ELR (cell line): ENCODE data around the gene MGMT.

Experiments
- DNase-seq: peaks from one replicate; pipeline ENCODE4 v3.0.0-alpha.2; 2015; ENCODE audit warnings: low read depth

MGMT gene

DNA sequence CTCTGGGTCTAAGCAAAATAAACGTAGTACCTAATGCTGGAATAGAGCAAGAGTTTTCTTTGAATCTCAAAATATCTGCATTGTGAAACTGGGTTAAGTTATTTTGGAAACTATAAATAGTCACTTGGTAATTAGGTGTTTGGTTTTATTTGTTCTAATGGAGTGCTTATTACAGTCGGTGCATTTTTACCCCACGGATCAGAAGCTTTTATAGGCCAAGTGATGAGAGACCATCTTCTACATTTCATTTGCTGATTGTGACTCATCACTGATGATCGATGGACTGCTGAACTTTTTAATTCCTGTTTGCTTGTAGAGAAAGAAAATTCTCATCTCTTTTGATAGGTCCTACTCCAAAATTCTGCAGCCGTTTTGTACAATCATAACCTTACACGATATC lies 28.2 kb downstream of the MGMT start:
- DNase-seq: no peak

- DNase-seq: no peak
Measured at GRCh38 chr10:129495698-129496097, 28.7 kb downstream of the MGMT start.

GRCh38 chr10:129497013-129497412 lies 30.0 kb downstream of the MGMT start:
- no peak for DNase-seq

DNA sequence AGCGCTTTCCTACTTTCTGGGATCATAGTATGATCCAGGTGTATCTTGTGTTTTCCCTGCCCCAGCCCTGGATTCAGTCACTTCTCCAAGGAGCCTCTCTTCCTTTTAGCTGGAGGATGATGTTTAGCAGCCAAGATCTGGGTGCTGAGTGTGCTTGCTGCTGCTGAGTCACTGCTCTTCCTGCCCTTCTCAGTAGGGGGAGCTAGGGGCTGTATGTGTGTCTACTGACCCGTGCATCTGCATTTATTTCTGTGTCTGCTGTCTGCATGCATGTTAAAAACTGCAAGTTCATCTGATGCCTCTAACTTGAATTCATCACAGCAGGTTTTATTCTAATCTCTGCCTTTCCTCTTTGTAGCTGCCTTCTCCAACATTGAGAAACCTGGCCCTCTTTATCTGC lies 31.6 kb downstream of the MGMT start:
- no peak for DNase-seq

DNA sequence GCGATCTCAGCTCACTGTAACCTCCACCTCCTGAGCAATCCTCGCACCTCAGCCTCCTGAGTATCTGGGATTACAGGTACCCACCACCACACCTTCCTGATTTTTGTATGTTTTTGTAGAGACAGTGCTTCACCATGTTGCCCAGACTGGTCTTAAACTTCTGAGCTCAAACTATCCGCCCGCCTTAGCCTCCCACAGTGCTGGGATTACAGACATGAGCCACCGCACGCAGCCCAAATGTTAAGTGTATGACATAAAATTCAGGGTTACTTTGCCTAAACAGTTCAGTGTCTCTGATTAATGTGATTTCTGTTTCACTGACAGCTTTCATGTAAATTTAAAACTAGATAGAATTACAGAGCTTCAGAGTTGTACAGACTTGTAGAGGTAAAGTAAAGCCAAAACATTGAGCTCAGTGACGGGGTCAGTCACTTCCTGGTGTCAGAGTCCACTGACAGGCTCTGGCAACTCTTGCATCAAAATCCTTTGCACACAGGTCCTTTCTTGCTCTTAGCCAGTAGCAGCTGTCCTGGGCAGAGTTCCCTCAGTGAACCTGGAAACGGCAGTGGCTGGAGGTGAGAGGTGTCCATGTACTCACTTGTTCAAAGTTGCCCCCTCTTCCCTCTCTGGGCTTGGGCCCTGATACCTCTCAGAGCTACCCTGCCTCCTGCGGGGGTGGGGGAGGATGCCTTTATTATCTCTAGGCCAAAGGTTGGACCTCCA lies 33.7 kb downstream of the MGMT start:
- DNase-seq: no peak

GRCh38 chr10:129501652-129502436 lies 34.8 kb downstream of the MGMT start:
- no peak for DNase-seq

DNA sequence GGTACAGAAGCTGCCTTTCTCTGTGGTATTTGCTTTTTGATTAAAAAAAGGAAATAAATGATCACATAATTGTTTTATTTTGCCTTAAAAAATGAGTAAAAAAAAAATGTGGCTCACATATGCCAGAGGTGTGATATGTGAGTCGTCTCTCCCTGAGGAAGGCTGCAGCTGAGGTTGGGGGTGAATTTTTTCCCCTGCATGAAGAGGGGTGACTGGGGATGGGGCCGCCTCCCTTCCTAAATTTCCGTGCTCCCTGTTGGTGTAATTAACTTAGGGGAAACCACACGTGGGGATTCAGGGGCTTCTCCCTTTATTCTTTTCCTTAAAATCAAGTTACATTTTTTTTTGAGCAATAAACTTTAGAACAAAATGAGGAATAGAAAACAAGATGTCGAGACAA lies 35.4 kb downstream of the MGMT start:
- no peak for DNase-seq

GRCh38 chr10:129505500-129506075 lies 38.5 kb downstream of the MGMT start:
- DNase-seq: peak; percentile 2

DNA sequence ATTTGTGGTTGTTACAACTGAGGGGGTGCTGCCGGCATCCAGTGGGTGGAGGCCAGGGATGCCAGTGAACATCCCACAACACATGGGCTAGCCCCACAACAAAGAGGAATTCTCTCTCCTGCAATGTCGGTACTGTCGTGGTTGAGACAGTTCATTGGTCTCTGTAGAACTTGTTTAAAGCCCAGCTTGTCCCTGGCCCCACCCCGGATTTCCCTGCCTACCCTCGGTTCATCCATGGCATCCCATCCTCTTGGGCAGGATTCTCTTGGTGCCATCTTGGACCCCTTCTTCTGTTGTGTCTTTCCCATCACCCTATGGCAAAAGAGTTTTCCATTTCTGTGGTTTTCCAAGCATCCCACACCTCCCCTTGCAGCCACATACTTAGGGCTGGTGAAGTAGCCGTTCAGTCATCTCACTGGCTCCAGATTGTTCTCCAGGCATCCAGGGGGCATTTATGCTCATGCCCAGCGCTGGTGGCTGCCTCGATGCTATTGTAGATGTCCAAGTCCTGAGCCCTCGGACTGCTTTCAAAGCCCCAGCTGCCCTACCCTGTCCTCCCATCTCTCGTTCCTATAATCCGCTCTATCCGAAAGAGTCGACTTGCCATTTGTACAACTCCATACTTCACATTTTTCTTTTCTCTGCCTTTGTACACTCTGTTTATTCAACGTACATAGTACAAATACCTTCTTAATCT lies 39.2 kb downstream of the MGMT start:
- no peak for DNase-seq

DNA sequence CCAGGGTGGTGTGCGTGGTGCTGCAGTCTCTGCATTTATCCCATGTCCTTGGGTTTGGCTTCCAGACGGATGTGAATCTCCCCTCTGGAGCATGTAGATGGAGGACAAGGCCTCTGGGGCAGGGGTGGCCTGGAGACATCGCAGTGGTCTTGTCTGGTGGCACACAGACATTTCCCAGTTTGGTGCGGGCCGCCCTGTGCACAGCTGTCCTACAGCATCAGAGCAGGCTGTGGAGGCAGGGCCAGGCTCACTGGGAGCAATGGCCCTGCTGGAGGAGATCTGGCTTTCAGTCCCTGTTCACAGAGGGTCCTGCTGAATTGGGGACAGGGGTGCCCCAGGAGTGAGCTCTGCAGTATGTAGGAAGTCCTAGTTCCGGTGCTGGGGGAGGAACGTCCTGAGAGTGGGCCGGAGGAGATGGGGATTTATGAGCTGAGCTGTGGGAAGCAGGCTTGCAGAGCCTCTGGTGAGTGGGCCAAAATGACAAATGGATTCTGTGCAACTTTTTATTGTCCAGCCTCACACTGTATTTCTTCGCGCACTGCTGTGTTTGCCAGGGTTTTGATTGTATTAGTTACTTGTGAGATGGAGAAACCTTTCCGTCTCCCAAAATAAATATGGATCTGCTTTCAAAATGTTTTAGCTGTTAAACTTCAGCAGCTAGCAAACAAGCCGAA lies 40.3 kb downstream of the MGMT start:
- DNase-seq: no peak

- no peak for DNase-seq
Measured at GRCh38 chr10:129509155-129509554, 42.1 kb downstream of the MGMT start.

GRCh38 chr10:129509835-129510234 lies 42.8 kb downstream of the MGMT start:
- DNase-seq: no peak

GRCh38 chr10:129511086-129511485 lies 44.0 kb downstream of the MGMT start:
- DNase-seq: no peak

DNA sequence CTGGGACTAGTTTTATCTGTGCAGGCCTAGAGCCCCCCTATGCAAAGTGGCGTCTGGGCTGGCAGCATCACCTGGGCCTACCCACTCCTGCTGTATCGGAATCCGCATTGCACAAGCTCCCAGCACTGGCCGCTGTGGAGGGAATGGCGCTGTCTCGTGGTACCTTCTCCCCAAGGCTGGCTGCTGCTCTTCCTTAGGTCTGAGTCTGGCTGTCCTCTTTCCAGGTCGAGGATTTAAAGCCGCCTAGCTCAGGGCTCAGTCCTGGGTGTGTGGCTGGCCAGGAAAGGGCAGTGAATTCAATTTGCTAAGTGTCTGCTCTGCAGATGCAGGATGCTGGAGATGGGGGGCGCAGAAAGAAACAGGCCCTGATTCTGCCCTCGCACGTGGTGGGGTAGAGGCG lies 44.7 kb downstream of the MGMT start:
- DNase-seq: no peak

DNA sequence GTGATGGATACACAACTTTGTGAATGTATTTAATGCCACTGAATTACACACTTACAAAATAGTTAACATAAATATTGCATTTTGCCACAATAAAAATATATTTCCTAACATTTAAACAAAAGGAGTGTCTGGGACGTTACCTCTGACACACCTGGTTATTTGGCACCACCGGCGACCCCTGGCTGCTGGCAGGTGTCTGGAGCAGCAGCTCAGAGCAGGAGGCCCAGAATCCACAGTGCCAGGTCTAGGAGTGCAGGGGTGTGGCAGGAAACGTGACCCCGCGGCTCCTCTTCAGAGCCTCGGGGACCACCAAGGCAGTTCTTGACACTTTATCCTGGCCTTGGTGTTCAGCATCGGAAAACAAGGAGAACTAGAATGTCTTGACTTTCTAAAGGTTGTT lies 46.3 kb downstream of the MGMT start:
- DNase-seq: no peak

- no peak for DNase-seq
Measured at GRCh38 chr10:129514568-129515451, 47.8 kb downstream of the MGMT start.

DNA sequence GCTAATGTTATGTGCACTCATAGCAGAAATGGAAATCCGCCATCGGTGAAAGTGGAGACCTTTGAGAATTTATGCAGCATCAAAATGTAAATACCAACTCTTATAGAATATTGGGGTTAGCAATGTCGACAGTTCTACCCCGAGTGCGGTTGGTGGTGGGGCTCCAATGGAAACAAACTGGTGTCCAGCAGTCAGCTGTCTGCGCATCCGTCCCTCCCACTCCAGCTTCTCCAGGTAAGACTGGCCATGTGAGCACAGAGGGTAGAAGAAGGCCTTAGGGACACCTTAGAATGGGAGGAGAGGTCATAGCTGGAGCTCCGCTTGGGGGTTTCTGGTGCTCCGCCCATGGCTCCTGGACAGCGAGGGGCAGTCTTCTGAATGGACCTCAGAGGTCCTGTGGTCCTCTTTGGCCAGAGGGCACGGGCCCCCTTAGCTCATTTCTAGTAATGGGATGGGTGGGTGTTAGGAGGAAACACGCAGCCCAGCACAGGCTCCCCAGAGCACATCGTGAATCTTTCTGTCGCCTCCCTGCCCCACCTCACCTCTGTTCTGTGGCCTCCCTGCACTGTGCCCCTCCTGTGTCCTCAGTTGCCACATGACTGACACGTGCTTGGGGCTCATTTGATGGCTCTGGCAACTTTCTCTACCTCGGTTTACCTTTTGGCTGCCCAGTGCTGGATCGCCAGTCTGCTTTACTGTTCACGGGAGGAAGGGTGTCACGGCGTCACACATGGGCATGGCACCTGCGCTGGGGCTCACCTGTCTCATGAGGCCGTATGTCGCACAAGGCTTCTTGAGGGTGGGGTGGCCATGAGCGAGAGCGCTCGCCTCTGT lies 50.0 kb downstream of the MGMT start:
- no peak for DNase-seq

GRCh38 chr10:129517680-129518057 lies 50.6 kb downstream of the MGMT start:
- DNase-seq: no peak

DNA sequence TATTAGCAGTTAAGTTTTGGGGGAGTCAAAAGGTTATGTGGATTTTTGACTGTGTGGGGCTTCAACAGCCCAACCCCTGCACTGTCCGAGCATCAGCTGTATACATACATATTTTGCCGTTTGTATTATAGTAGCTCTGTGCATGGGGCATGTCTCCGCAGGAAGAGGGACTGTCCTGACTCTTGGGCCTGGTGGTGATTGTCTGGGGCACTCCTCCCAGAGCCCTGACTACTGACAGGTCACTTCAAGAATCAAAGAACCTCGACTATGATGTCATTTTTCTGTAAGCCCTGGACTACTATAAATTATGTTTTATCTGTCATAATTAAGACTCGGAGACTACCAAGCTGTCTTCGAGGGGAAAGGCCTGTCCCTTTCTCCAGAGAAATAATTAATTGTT lies 51.8 kb downstream of the MGMT start:
- DNase-seq: no peak

GRCh38 chr10:129520440-129521080 lies 53.5 kb downstream of the MGMT start:
- DNase-seq: no peak
